Measurements from ENCODE around the gene RAET1G.

- TF ChIP-seq, protein P1, sequence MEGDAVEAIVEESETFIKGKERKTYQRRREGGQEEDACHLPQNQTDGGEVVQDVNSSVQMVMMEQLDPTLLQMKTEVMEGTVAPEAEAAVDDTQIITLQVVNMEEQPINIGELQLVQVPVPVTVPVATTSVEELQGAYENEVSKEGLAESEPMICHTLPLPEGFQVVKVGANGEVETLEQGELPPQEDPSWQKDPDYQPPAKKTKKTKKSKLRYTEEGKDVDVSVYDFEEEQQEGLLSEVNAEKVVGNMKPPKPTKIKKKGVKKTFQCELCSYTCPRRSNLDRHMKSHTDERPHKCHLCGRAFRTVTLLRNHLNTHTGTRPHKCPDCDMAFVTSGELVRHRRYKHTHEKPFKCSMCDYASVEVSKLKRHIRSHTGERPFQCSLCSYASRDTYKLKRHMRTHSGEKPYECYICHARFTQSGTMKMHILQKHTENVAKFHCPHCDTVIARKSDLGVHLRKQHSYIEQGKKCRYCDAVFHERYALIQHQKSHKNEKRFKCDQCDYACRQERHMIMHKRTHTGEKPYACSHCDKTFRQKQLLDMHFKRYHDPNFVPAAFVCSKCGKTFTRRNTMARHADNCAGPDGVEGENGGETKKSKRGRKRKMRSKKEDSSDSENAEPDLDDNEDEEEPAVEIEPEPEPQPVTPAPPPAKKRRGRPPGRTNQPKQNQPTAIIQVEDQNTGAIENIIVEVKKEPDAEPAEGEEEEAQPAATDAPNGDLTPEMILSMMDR (IDR thresholded peaks at IDR 0.05) = no peak
- TF ChIP-seq POLR2AphosphoS5 (IDR thresholded peaks at IDR 0.05) (no peak), POLR2A (IDR thresholded peaks at IDR 0.05) (no peak), EP300 (IDR thresholded peaks at IDR 0.05) (no peak)
These were observed 9.2 kb downstream of the RAET1G start for GRCh38 chr6:149913540-149914240.

Measured in upper lobe of left lung (tissue), 4 donors.